Measurements from ENCODE around the gene ZEB2. TPM values are rescaled to one million over a fixed set of nuclear protein-coding genes. Genes with fewer than 3 reads are reported as not detected.

ZEB2 gene
- polyA plus RNA-seq, 2 of the 4 experiments (the other 2 are of a cell fraction), result 4.2 to 7.0 TPM

- no peaks in the 10 kb centered on the region for H3K9me3 ChIP-seq
- ChIA-PET POLR2A (interaction anchor here (0.6 kb wide), 2 partner anchors 114 to 115 kb away, joined by 3 to 4 read pairs; no protein-coding TSS in a partner anchor), CTCF (no interaction called here)
- FAIRE-seq (no peak), DNase-seq (ENCODE audit: low read depth in 1 of 2, low spot score in 1 of 2) (no peak), ATAC-seq (no peak)
- 95% methylated on average over 2 of the region's 2 CpGs for WGBS (ENCODE audit: missing lambda C conversion rate)
- no peak overlapping the region for H3K4me3 ChIP-seq
- TF ChIP-seq RAD21 (conservative IDR thresholded peaks at IDR 0.05 in 1 of 2, IDR thresholded peaks at IDR 0.05 in 1 of 2) (no peak), NR3C1 (IDR thresholded peaks at IDR 0.05) (no peak), ZSCAN20 (CRISPR knock-in tag; IDR thresholded peaks at IDR 0.05) (no peak), HDAC2 (IDR thresholded peaks at IDR 0.05) (no peak), BCL3 (IDR thresholded peaks at IDR 0.05) (no peak), RNF2 (IDR thresholded peaks at IDR 0.05; ENCODE audit: borderline replicate concordance, low read depth) (no peak), ATOH8 (CRISPR knock-in tag; IDR thresholded peaks at IDR 0.05; ENCODE audit: low read depth) (no peak), MYC (IDR thresholded peaks at IDR 0.05; ENCODE audit: borderline replicate concordance, low read length) (no peak), RARB (CRISPR knock-in tag; IDR thresholded peaks at IDR 0.05) (no peak)
- TF ChIP-seq, protein P1, sequence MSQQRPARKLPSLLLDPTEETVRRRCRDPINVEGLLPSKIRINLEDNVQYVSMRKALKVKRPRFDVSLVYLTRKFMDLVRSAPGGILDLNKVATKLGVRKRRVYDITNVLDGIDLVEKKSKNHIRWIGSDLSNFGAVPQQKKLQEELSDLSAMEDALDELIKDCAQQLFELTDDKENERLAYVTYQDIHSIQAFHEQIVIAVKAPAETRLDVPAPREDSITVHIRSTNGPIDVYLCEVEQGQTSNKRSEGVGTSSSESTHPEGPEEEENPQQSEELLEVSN (IDR thresholded peaks at IDR 0.05; ENCODE audit: borderline replicate concordance, low read depth), result no peak
- H3K4me1 ChIP-seq, result peaks cover 4% of the 10 kb centered on the region; the same call in 1 of the 3 replicates
- no peak overlapping the region for H3K4me2 ChIP-seq
- no peak overlapping the region for H3K27ac ChIP-seq
These were observed 19.4 kb downstream of the ZEB2 start for GRCh38 chr2:144500563-144500962.

DNA sequence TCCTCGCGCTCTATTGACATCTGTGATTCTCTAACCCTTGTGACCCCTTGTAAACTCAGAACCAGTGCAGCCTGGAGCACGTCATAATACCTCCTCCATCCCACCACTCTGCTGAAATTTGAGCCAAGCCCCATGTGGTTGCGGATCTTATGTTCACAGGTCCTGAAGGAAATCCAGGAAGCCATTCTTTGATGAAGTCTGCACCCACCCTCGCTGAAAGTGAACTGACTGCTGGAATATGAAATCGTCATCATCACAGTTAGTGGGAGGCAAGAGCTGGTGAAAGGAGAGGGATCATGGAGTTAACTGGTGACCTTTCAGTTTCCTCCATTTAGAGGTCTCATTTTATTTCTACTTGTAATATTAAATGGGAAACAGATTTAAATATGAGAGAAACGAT, 21.6 kb downstream of the ZEB2 start:
- ChIA-PET POLR2A (no interaction called here), CTCF (no interaction called here)
- FAIRE-seq (no peak), ATAC-seq (no peak), DNase-seq (ENCODE audit: low read depth in 1 of 2, low spot score in 1 of 2) (no peak)
- no peaks in the 10 kb centered on the region for H3K9me3 ChIP-seq
- 87% methylated on average over 7 of the region's 7 CpGs for WGBS (ENCODE audit: missing lambda C conversion rate)
- H3K27ac ChIP-seq, result no peak overlapping the region
- no peak overlapping the region for H3K4me3 ChIP-seq
- TF ChIP-seq, protein P1 (IDR thresholded peaks at IDR 0.05; ENCODE audit: borderline replicate concordance, low read depth), result no peak
- no peak for TF ChIP-seq MAZ (IDR thresholded peaks at IDR 0.05; ENCODE audit: borderline replicate concordance, low read depth, low read length)
- TF ChIP-seq RCOR1 (IDR thresholded peaks at IDR 0.05; ENCODE audit: low read depth, low read length), result no peak
- no peak for TF ChIP-seq FOSB (CRISPR knock-in tag; IDR thresholded peaks at IDR 0.05)
- no peak for TF ChIP-seq HOXA7 (CRISPR knock-in tag; IDR thresholded peaks at IDR 0.05)
- TF ChIP-seq FOXS1 (CRISPR knock-in tag; IDR thresholded peaks at IDR 0.05), result no peak
- TF ChIP-seq RAD21 (conservative IDR thresholded peaks at IDR 0.05 in 1 of 2, IDR thresholded peaks at IDR 0.05 in 1 of 2), result no peak
- TF ChIP-seq CBX2 (IDR thresholded peaks at IDR 0.05; ENCODE audit: borderline replicate concordance, low read depth), result no peak
- no peak for TF ChIP-seq REST (IDR thresholded peaks at IDR 0.05)
- TF ChIP-seq EHMT2 (IDR thresholded peaks at IDR 0.05; ENCODE audit: low read depth), result no peak
- no peak for TF ChIP-seq POLR2AphosphoS2 (conservative IDR thresholded peaks at IDR 0.05; ENCODE audit: low read length)
- H3K4me1 ChIP-seq, result no peaks in the 10 kb centered on the region
- no peak overlapping the region for H3K4me2 ChIP-seq
